ENCODE data around the gene SRP68. TPM values are rescaled to one million over a fixed set of nuclear protein-coding genes. Genes with fewer than 3 reads are reported as not detected.

The SRP68 gene
- total and polyA plus RNA-seq, 4 donors = 30.8 to 68.9 (median 57.0) TPM

GRCh38 chr17:76089680-76090516 lies 17.6 kb upstream of the SRP68 start:
- H3K9ac ChIP-seq (ENCODE audit: insufficient read depth in 1 of 2, low read length in 2 of 2) = no peak overlapping the region
- H3K4me1 ChIP-seq (ENCODE audit: control insufficient read depth in 5 of 5, insufficient read depth in 5 of 5, low read length in 5 of 5) = no peaks in the 10 kb centered on the region
- no peak for TF ChIP-seq CTCF (IDR thresholded peaks at IDR 0.05; ENCODE audit: control extremely low read depth, extremely low read depth)
- no peak overlapping the region for H3K4me3 ChIP-seq
- no peaks in the 10 kb centered on the region for H3K9me3 ChIP-seq (ENCODE audit: control insufficient read depth in 4 of 4, insufficient read depth in 3 of 4, low read length in 3 of 4)
- H3K27me3 ChIP-seq (ENCODE audit: control insufficient read depth in 3 of 3, insufficient read depth in 3 of 3, low read length in 2 of 3) = no peaks in the 10 kb centered on the region
- ATAC-seq (ENCODE audit: insufficient read depth, low FRiP score) (no peak), DNase-seq (no peak)
- H3K27ac ChIP-seq (ENCODE audit: low read depth in 1 of 2, low read length in 1 of 2) = no peak overlapping the region
- 91 to 92% methylated on average over 29 to 32 of the region's 32 CpGs for WGBS, 2 donors
- H3K36me3 ChIP-seq (ENCODE audit: control insufficient read depth in 4 of 4, insufficient read depth in 4 of 4, low read length in 4 of 4) = peaks cover 17 to 86% (median 54%) of the 10 kb centered on the region in 4 donors

- Histone ChIP-seq H3K27me3 (ENCODE audit: control insufficient read depth in 3 of 3, insufficient read depth in 3 of 3, low read length in 2 of 3) (no peaks in the 10 kb centered on the region), H3K4me1 (ENCODE audit: control insufficient read depth in 5 of 5, insufficient read depth in 5 of 5, low read length in 5 of 5) (no peaks in the 10 kb centered on the region), H3K36me3 (ENCODE audit: control insufficient read depth in 4 of 4, insufficient read depth in 4 of 4, low read length in 4 of 4) (peaks cover 11 to 87% (median 54%) of the 10 kb centered on the region in 4 donors), H3K9ac (ENCODE audit: insufficient read depth in 1 of 2, low read length in 2 of 2) (no peak overlapping the region), H3K27ac (ENCODE audit: low read depth in 1 of 2, low read length in 1 of 2) (no peak overlapping the region), H3K4me3 (no peak overlapping the region), H3K9me3 (ENCODE audit: control insufficient read depth in 4 of 4, insufficient read depth in 3 of 4, low read length in 3 of 4) (no peaks in the 10 kb centered on the region)
- 96 to 98% methylated on average over 25 of the region's 25 CpGs for WGBS, 2 donors
- no peak for TF ChIP-seq CTCF (IDR thresholded peaks at IDR 0.05; ENCODE audit: control extremely low read depth, extremely low read depth)
- DNase-seq (no peak), ATAC-seq (ENCODE audit: insufficient read depth, low FRiP score) (no peak)
Observed at GRCh38 chr17:76088868-76089576, 16.7 kb upstream of the SRP68 start.

GRCh38 chr17:76088041-76088867 lies 15.9 kb upstream of the SRP68 start:
- WGBS, 2 donors = 88% methylated on average over 24 to 25 of the region's 25 CpGs
- no peak overlapping the region for H3K9ac ChIP-seq (ENCODE audit: insufficient read depth in 1 of 2, low read length in 2 of 2)
- H3K4me3 ChIP-seq = no peak overlapping the region
- no peak for TF ChIP-seq CTCF (IDR thresholded peaks at IDR 0.05; ENCODE audit: control extremely low read depth, extremely low read depth)
- H3K4me1 ChIP-seq (ENCODE audit: control insufficient read depth in 5 of 5, insufficient read depth in 5 of 5, low read length in 5 of 5) = peaks cover 0 to 6% (median 0%) of the 10 kb centered on the region in 5 donors
- no peaks in the 10 kb centered on the region for H3K9me3 ChIP-seq (ENCODE audit: control insufficient read depth in 4 of 4, insufficient read depth in 3 of 4, low read length in 3 of 4)
- no peak for ATAC-seq (ENCODE audit: insufficient read depth, low FRiP score)
- no peaks in the 10 kb centered on the region for H3K27me3 ChIP-seq (ENCODE audit: control insufficient read depth in 3 of 3, insufficient read depth in 3 of 3, low read length in 2 of 3)
- H3K27ac ChIP-seq (ENCODE audit: low read depth in 1 of 2, low read length in 1 of 2) = no peak overlapping the region
- H3K36me3 ChIP-seq (ENCODE audit: control insufficient read depth in 4 of 4, insufficient read depth in 4 of 4, low read length in 4 of 4) = peaks cover 8 to 88% (median 49%) of the 10 kb centered on the region in 4 donors
- DNase-seq = no peak

Measured in lung (tissue), 12 donors.